OCI-LY3 (cell line): ENCODE data around the gene TNS2.

Source experiments
- EZH2phosphoT487 ChIP-seq: fragments of 200-600 bp; shearing (Covaris generic); IDR thresholded peaks from 2 replicates; pipeline ENCODE4 v1.6.1; 2018; ENCODE audit warnings: antibody characterized with exemption, mixed run types, low read depth
- TF ChIP-seq, protein P1 (sequence below): fragments of 200-600, 300-600 bp; sonication (generic); IDR thresholded peaks from 2 replicates; pipeline ENCODE4 v1.5.1; 2014; ENCODE audit warnings: antibody characterized with exemption, low read length, low read depth

- TF ChIP-seq, protein P1, sequence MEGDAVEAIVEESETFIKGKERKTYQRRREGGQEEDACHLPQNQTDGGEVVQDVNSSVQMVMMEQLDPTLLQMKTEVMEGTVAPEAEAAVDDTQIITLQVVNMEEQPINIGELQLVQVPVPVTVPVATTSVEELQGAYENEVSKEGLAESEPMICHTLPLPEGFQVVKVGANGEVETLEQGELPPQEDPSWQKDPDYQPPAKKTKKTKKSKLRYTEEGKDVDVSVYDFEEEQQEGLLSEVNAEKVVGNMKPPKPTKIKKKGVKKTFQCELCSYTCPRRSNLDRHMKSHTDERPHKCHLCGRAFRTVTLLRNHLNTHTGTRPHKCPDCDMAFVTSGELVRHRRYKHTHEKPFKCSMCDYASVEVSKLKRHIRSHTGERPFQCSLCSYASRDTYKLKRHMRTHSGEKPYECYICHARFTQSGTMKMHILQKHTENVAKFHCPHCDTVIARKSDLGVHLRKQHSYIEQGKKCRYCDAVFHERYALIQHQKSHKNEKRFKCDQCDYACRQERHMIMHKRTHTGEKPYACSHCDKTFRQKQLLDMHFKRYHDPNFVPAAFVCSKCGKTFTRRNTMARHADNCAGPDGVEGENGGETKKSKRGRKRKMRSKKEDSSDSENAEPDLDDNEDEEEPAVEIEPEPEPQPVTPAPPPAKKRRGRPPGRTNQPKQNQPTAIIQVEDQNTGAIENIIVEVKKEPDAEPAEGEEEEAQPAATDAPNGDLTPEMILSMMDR: no peak
- TF ChIP-seq EZH2phosphoT487: no peak
Measured at GRCh38 chr12:53071591-53072551, 22.0 kb downstream of the TNS2 start.
